Measurements from ENCODE around the gene SLX9.

SLX9 gene

GRCh38 chr21:44931501-44932407 is 8.1 kb upstream of the SLX9 start:
- DNase-seq, result no peak

GRCh38 chr21:44932408-44933181 is 7.2 kb upstream of the SLX9 start:
- no peak for DNase-seq

- DNase-seq, result no peak
Measured at GRCh38 chr21:44933199-44933917, 6.5 kb upstream of the SLX9 start.

GRCh38 chr21:44933918-44934260 is 5.9 kb upstream of the SLX9 start:
- no peak for DNase-seq

GRCh38 chr21:44934276-44934675 is 5.6 kb upstream of the SLX9 start:
- no peak for DNase-seq

GRCh38 chr21:44934797-44935532 is 4.9 kb upstream of the SLX9 start:
- no peak for DNase-seq

- DNase-seq, result no peak
Measured at GRCh38 chr21:44935533-44935927, 4.3 kb upstream of the SLX9 start.

GRCh38 chr21:44938772-44939531 is 877 bp upstream of the SLX9 start:
- DNase-seq, result no peak

- DNase-seq, result no peak
Measured at GRCh38 chr21:44940116-44940631, 345 bp downstream of the SLX9 start.

- DNase-seq, result no peak
Measured at GRCh38 chr21:44941567-44941966, 1.7 kb downstream of the SLX9 start.

GRCh38 chr21:44942566-44942965 is 2.7 kb downstream of the SLX9 start:
- DNase-seq, result no peak

GRCh38 chr21:44943005-44943685 is 3.3 kb downstream of the SLX9 start:
- no peak for DNase-seq

- DNase-seq, result no peak
Measured at GRCh38 chr21:44943686-44944550, 4.1 kb downstream of the SLX9 start.

- DNase-seq, result no peak
Measured at GRCh38 chr21:44944596-44944995, 4.8 kb downstream of the SLX9 start.

GRCh38 chr21:44946254-44947041 is 6.6 kb downstream of the SLX9 start:
- DNase-seq, result no peak

- DNase-seq, result no peak
Measured at GRCh38 chr21:44947111-44947929, 7.5 kb downstream of the SLX9 start.

GRCh38 chr21:44947930-44948331 is 8.1 kb downstream of the SLX9 start:
- no peak for DNase-seq

GRCh38 chr21:44948426-44949120 is 8.7 kb downstream of the SLX9 start:
- DNase-seq, result no peak
